Stimulated activated CD8-positive, alpha-beta memory T cell treated with anti-CD3 and anti-CD28 coated beads, Interleukin-7, amount 100 ng/mL, for 24 hours (primary cell): ENCODE measurements around the gene NDUFAF8.

ENCODE experiments used
- DNase-seq: peaks from one replicate; pipeline ENCODE4 v3.0.0-alpha.2; 2020; ENCODE audit warnings: low read depth

The NDUFAF8 gene

GRCh38 chr17:81200695-81201580, 38.2 kb upstream of the NDUFAF8 start:
- DNase-seq: no peak

GRCh38 chr17:81202318-81202717, 36.8 kb upstream of the NDUFAF8 start:
- no peak for DNase-seq

- DNase-seq: no peak
Observed at GRCh38 chr17:81203136-81203535, 36.0 kb upstream of the NDUFAF8 start.

- no peak for DNase-seq
Observed at GRCh38 chr17:81204578-81204977, 34.5 kb upstream of the NDUFAF8 start.

GRCh38 chr17:81206166-81206565, 33.0 kb upstream of the NDUFAF8 start:
- DNase-seq: no peak

GRCh38 chr17:81206657-81207056, 32.5 kb upstream of the NDUFAF8 start:
- DNase-seq: no peak

GRCh38 chr17:81207610-81208581, 31.2 kb upstream of the NDUFAF8 start:
- DNase-seq: no peak

- no peak for DNase-seq
Observed at GRCh38 chr17:81208651-81209050, 30.5 kb upstream of the NDUFAF8 start.

- no peak for DNase-seq
Observed at GRCh38 chr17:81209141-81209540, 30.0 kb upstream of the NDUFAF8 start.

- no peak for DNase-seq
Observed at GRCh38 chr17:81210466-81210865, 28.7 kb upstream of the NDUFAF8 start.

- no peak for DNase-seq
Observed at GRCh38 chr17:81210868-81211267, 28.2 kb upstream of the NDUFAF8 start.

GRCh38 chr17:81212365-81212764, 26.8 kb upstream of the NDUFAF8 start:
- no peak for DNase-seq

- no peak for DNase-seq
Observed at GRCh38 chr17:81213978-81214377, 25.1 kb upstream of the NDUFAF8 start.

- DNase-seq: no peak
Observed at GRCh38 chr17:81217491-81217890, 21.6 kb upstream of the NDUFAF8 start.

- DNase-seq: no peak
Observed at GRCh38 chr17:81218459-81218858, 20.7 kb upstream of the NDUFAF8 start.

GRCh38 chr17:81218991-81219390, 20.1 kb upstream of the NDUFAF8 start:
- DNase-seq: no peak

- no peak for DNase-seq
Observed at GRCh38 chr17:81219476-81220180, 19.5 kb upstream of the NDUFAF8 start.

- DNase-seq: no peak
Observed at GRCh38 chr17:81221371-81221841, 17.7 kb upstream of the NDUFAF8 start.

GRCh38 chr17:81221842-81222619, 17.1 kb upstream of the NDUFAF8 start:
- DNase-seq: no peak

- no peak for DNase-seq
Observed at GRCh38 chr17:81222620-81222905, 16.6 kb upstream of the NDUFAF8 start.
